NCI-H1092 (cell line): ENCODE results near the gene WBP1L.
A peak's percentile ranks its signal among the peaks of the same experiment; 100 is the strongest.
"Not testable (repeated sequence)": the region's sequence is repeated elsewhere in the genome, so short reads cannot be mapped to it uniquely, and the experiment has no call there.

Experiments
- DNase-seq: peaks from one replicate; lab custom pipeline; 2025; lab: John Stamatoyannopoulos, UW

Gene WBP1L

GRCh38 chr10:102838276-102838927 is 94.7 kb downstream of the WBP1L start:
- not testable (repeated sequence) for DNase-seq

- DNase-seq = no peak
These were observed 98.1 kb downstream of the WBP1L start for GRCh38 chr10:102841827-102842345.

- DNase-seq = not testable (repeated sequence)
These were observed 99.4 kb downstream of the WBP1L start for GRCh38 chr10:102843139-102843538.

- DNase-seq = not testable (repeated sequence)
These were observed 100.5 kb downstream of the WBP1L start for GRCh38 chr10:102844190-102844776.

- no peak for DNase-seq
These were observed 101.7 kb downstream of the WBP1L start for GRCh38 chr10:102845352-102845902.

- DNase-seq = no peak
These were observed 106.3 kb downstream of the WBP1L start for GRCh38 chr10:102850025-102850518.

- not testable (repeated sequence) for DNase-seq
These were observed 109.5 kb downstream of the WBP1L start for GRCh38 chr10:102853237-102853636.

GRCh38 chr10:102855731-102856436 is 112.1 kb downstream of the WBP1L start:
- not testable (repeated sequence) for DNase-seq

- DNase-seq = no peak
These were observed 113.1 kb downstream of the WBP1L start for GRCh38 chr10:102856758-102857424.

- DNase-seq = peak; percentile 50
These were observed 116.2 kb downstream of the WBP1L start for GRCh38 chr10:102859911-102860310.

GRCh38 chr10:102863660-102864059 is 119.9 kb downstream of the WBP1L start:
- DNase-seq = no peak

- DNase-seq = no peak
These were observed 121.9 kb downstream of the WBP1L start for GRCh38 chr10:102865620-102866019.
